IMR-90 (cell line): Measurements from ENCODE around the gene DTHD1. TPM values are rescaled to one million over a fixed set of nuclear protein-coding genes. Genes with fewer than 3 reads are reported as not detected.

Experiments used
- ATAC-seq: fragments of 200-7000 bp; cut with Tn5 transposase; 2 replicates; pipeline ENCODE4 v1.9.1; 2020; ENCODE audit warnings: low read depth, mild to moderate bottlenecking, moderate library complexity
- BruUV-seq: library from RNA; stranded (reverse); fragments of 400-500 nt; replicated peaks from 2 replicates; lab custom pipeline; 2021; lab: Mats Ljungman, UMichigan
- CTCF ChIA-PET: fragments of 300-600 bp; formaldehyde crosslinking; extraction: SDS; loops from one replicate; lab custom pipeline; 2021; ENCODE audit warnings: antibody characterized with exemption; lab: Yijun Ruan, JAX
- POLR2A ChIA-PET: fragments of 300-600 bp; sonication (Branson Sonifier 250); formaldehyde crosslinking; loops from one replicate; lab custom pipeline; 2022; ENCODE audit warnings: antibody characterized with exemption; ENCODE audit not compliant: unreplicated experiment; lab: Charles Lee
- DNase-seq: peaks from one replicate; pipeline ENCODE4 v3.0.0; 2013
- H2AFZ ChIP-seq: replicated peaks from 2 replicates; pipeline ENCODE3; 2013; ENCODE audit warnings: low read length, mild to moderate bottlenecking; ENCODE audit not compliant: poor library complexity
- H2AK5ac ChIP-seq: 2 replicates; pipeline ENCODE4 v1.6.1; 2013; ENCODE audit warnings: low read depth, low read length, inconsistent platforms
- H2AK9ac ChIP-seq: replicated peaks from 2 replicates; pipeline ENCODE3; 2013; ENCODE audit warnings: mild to moderate bottlenecking, low read depth, low read length, moderate library complexity; ENCODE audit not compliant: poor library complexity
- H2BK120ac ChIP-seq: 2 replicates; pipeline ENCODE4 v1.6.1; 2013; ENCODE audit warnings: low read depth, low read length, inconsistent platforms
- H2BK15ac ChIP-seq: 3 replicates; pipeline ENCODE4 v1.6.1; 2013; ENCODE audit warnings: low read depth, low read length, inconsistent platforms
- H2BK20ac ChIP-seq: 2 replicates; pipeline ENCODE4 v1.6.1; 2013; ENCODE audit warnings: low read depth, mild to moderate bottlenecking, inconsistent platforms, low read length, moderate library complexity
- H2BK5ac ChIP-seq: 2 replicates; pipeline ENCODE4 v1.6.1; 2013; ENCODE audit warnings: mild to moderate bottlenecking, low read depth, low read length, inconsistent platforms; ENCODE audit not compliant: poor library complexity, severe bottlenecking
- H3K14ac ChIP-seq: replicated peaks from 2 replicates; pipeline ENCODE4 v1.6.1; 2013; ENCODE audit warnings: low read depth, low read length, inconsistent platforms
- H3K18ac ChIP-seq: 2 replicates; pipeline ENCODE4 v1.6.1; 2013; ENCODE audit warnings: low read depth, low read length, control low read depth
- H3K23ac ChIP-seq: 2 replicates; pipeline ENCODE4 v1.6.1; 2013; ENCODE audit warnings: low read depth, low read length, inconsistent platforms
- H3K27ac ChIP-seq: 2 replicates; pipeline ENCODE4 v1.5.1; 2013; ENCODE audit warnings: mild to moderate bottlenecking, control low read depth, low read length; ENCODE audit not compliant: insufficient read depth
- H3K27me3 ChIP-seq: 2 replicates; pipeline ENCODE4 v1.6.1; 2013; ENCODE audit warnings: low read length; ENCODE audit not compliant: control insufficient read depth, insufficient read depth
- H3K36me3 ChIP-seq: 2 replicates; pipeline ENCODE4 v1.6.1; 2013; ENCODE audit warnings: low read length, mixed read lengths; ENCODE audit not compliant: control insufficient read depth, insufficient read depth
- H3K4ac ChIP-seq: 2 replicates; pipeline ENCODE4 v1.6.1; 2013; ENCODE audit warnings: low read depth, low read length, inconsistent platforms
- H3K4me1 ChIP-seq: 2 replicates; pipeline ENCODE4 v1.6.1; 2013; ENCODE audit warnings: low read length, mixed read lengths; ENCODE audit not compliant: control insufficient read depth, insufficient read depth
- H3K4me2 ChIP-seq: 2 replicates; pipeline ENCODE4 v1.6.1; 2013; ENCODE audit warnings: low read depth, mild to moderate bottlenecking, control low read depth, low read length, moderate library complexity
- H3K4me3 ChIP-seq: 2 replicates; pipeline ENCODE4 v1.5.1; 2013; ENCODE audit warnings: low read depth, mild to moderate bottlenecking, control low read depth, low read length, moderate library complexity; ENCODE audit not compliant: insufficient read depth
- H3K56ac ChIP-seq: 2 replicates; pipeline ENCODE4 v1.6.1; 2013; ENCODE audit warnings: low read length, inconsistent platforms; ENCODE audit not compliant: insufficient read depth; ENCODE audit errors: extremely low read depth
- H3K79me1 ChIP-seq, 2 experiments: 2 replicates each; pipeline ENCODE4 v1.6.1; 2013; ENCODE audit warnings: low read length in 2 of 2, inconsistent platforms in 1 of 2, low read depth in 1 of 2
- H3K9ac ChIP-seq: 2 replicates; pipeline ENCODE4 v1.6.1; 2013; ENCODE audit warnings: low read depth, low read length, control low read depth
- H3K9me1 ChIP-seq: 2 replicates; pipeline ENCODE4 v1.6.1; 2013; ENCODE audit warnings: low read length, inconsistent platforms; ENCODE audit not compliant: insufficient read depth
- H3K9me3 ChIP-seq: 2 replicates; pipeline ENCODE4 v1.6.1; 2013; ENCODE audit warnings: low read length; ENCODE audit not compliant: control insufficient read depth, insufficient read depth
- H4K20me1 ChIP-seq: 2 replicates; pipeline ENCODE4 v1.6.1; 2013; ENCODE audit warnings: low read length, inconsistent platforms; ENCODE audit not compliant: insufficient read depth
- H4K5ac ChIP-seq: 2 replicates; pipeline ENCODE4 v1.6.1; 2013; ENCODE audit warnings: mild to moderate bottlenecking, low read depth, low read length, control low read depth
- H4K8ac ChIP-seq, 2 experiments: 2 replicates each; pipeline ENCODE4 v1.6.1; 2013; ENCODE audit warnings: low read depth in 2 of 2, low read length in 2 of 2, control low read depth in 1 of 2, inconsistent platforms in 1 of 2
- H4K91ac ChIP-seq: 2 replicates; pipeline ENCODE4 v1.6.1; 2013; ENCODE audit warnings: low read depth, low read length, inconsistent platforms; ENCODE audit not compliant: insufficient read depth
- BHLHE40 ChIP-seq: fragments of 150-350 bp; IDR thresholded peaks from 2 replicates; pipeline ENCODE4 v1.6.1; 2016; ENCODE audit warnings: mild to moderate bottlenecking, low read depth, low read length
- CEBPB ChIP-seq: IDR thresholded peaks from 2 replicates; pipeline ENCODE4 v1.6.1; 2012; ENCODE audit warnings: low read depth, low read length, improper control_type of control experiment
- FOS ChIP-seq: fragments of 150-350 bp; IDR thresholded peaks from 2 replicates; pipeline ENCODE4 v1.6.1; 2016; ENCODE audit warnings: low read depth, low read length
- MAZ ChIP-seq: IDR thresholded peaks from 2 replicates; pipeline ENCODE4 v1.6.1; 2012; ENCODE audit warnings: low read depth, mild to moderate bottlenecking, low read length, improper control_type of control experiment, moderate library complexity, borderline replicate concordance
- POLR2A ChIP-seq: IDR thresholded peaks from 2 replicates; pipeline ENCODE4 v1.6.1; 2012; ENCODE audit warnings: mild to moderate bottlenecking, low read depth, low read length
- RCOR1 ChIP-seq: IDR thresholded peaks from 2 replicates; pipeline ENCODE4 v1.6.1; 2012; ENCODE audit warnings: mild to moderate bottlenecking, low read length, improper control_type of control experiment; ENCODE audit not compliant: insufficient replicate concordance
- SMC3 ChIP-seq: fragments of 150-350 bp; IDR thresholded peaks from 2 replicates; pipeline ENCODE4 v1.6.1; 2016; ENCODE audit warnings: low read depth, mild to moderate bottlenecking, antibody characterized with exemption, low read length, moderate library complexity
- WGBS, 2 experiments: methylation state at CpG; one replicate each; pipeline versions ENCODE4 v1.1.5 to v1.1.7; 2013; ENCODE audit warnings: missing lambda C conversion rate in 2 of 2; ENCODE audit not compliant: insufficient read length in 1 of 2; ENCODE audit errors: extremely low coverage in 2 of 2; 5-methylcytosine and 5-hydroxymethylcytosine counted together
- dilution Hi-C: fragments of 300-500 bp; cut with HindIII; formaldehyde crosslinking; loops from one replicate; pipeline ENCODE4 v1.14.3; 2018; ENCODE audit warnings: low sequenced_read_pairs; ENCODE audit not compliant: unreplicated experiment
- in situ Hi-C: fragments of 300-500 bp; cut with MboI; formaldehyde crosslinking; loops from 3 replicates; pipeline ENCODE4 v1.14.3; 2019; ENCODE audit warnings: low sequenced_read_pairs, inconsistent platforms, mixed read lengths
- intact Hi-C: fragments of 100-400 bp; cut with micrococcal nuclease; formaldehyde crosslinking; loops from 2 replicates; pipeline ENCODE4 v1.10.0; 2022
- polyA plus RNA-seq, 3 experiments: library from polyadenylated mRNA; depleted of rRNA; stranded (reverse); fragments of >200 nt; gene quantifications; 2 replicates each; pipeline ENCODE4 v1.2.3, GENCODE V29; 2012; ENCODE audit warnings: low replicate concordance in 1 of 3
- total RNA-seq: library from RNA; depleted of rRNA; stranded (reverse); fragments of >200 nt; gene quantifications from 2 replicates; pipeline ENCODE4 v1.2.3, GENCODE V29; 2012
- TF ChIP-seq, protein P1 (sequence below): fragments of 150-350 bp; IDR thresholded peaks from 2 replicates; pipeline ENCODE4 v1.6.1; 2016; ENCODE audit warnings: low read depth, mild to moderate bottlenecking, low read length, moderate library complexity, borderline replicate concordance

DTHD1 gene
- total and polyA plus RNA-seq, 2 of the 4 experiments (the other 2 are of a cell fraction) = not detected

DNA sequence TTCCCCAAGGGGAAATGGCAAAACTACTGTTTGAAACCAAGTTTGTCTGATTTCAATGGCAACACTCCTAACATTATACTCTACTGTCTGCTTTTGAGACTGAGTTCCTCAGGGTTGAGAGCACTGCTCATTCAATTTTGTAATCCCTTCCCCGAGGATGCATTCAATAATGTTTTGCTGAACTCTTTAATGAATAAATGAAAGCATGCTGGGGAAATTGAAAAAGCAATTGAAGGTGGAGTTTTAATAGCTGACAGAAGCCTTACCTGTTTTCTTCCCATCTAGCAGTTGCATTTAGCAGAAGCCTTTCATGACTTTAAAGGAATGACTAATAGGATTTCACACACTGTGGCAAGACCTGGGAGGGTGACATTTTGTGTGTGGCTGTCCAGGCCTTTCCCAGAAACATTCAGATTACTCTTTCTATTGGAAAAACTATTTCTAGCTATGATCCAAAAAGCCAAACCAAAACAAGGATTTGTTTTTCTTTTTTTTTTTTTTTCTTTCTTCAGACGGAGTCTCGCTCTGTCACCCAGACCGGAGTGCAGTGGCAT lies 45.1 kb downstream of the DTHD1 start:
- no peak overlapping the region for H2BK120ac ChIP-seq
- no peak overlapping the region for H3K4ac ChIP-seq
- H3K14ac ChIP-seq = no peak overlapping the region
- TF ChIP-seq SMC3 (no peak), CEBPB (no peak), FOS (no peak), POLR2A (no peak), RCOR1 (no peak), MAZ (no peak), BHLHE40 (no peak)
- TF ChIP-seq, protein P1, sequence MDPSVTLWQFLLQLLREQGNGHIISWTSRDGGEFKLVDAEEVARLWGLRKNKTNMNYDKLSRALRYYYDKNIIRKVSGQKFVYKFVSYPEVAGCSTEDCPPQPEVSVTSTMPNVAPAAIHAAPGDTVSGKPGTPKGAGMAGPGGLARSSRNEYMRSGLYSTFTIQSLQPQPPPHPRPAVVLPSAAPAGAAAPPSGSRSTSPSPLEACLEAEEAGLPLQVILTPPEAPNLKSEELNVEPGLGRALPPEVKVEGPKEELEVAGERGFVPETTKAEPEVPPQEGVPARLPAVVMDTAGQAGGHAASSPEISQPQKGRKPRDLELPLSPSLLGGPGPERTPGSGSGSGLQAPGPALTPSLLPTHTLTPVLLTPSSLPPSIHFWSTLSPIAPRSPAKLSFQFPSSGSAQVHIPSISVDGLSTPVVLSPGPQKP = no peak
- no peak overlapping the region for H3K18ac ChIP-seq
- ChIA-PET CTCF (no interaction called here), POLR2A (no interaction called here)
- H2AFZ ChIP-seq = no peak overlapping the region
- no peak overlapping the region for H3K4me2 ChIP-seq
- H3K56ac ChIP-seq = no peak overlapping the region
- H4K5ac ChIP-seq = no peak overlapping the region
- no peaks in the 10 kb centered on the region for H3K79me1 ChIP-seq
- BruUV-seq = no TSS peak
- H2AK9ac ChIP-seq = no peak overlapping the region
- no peaks in the 10 kb centered on the region for H3K9me1 ChIP-seq
- H3K4me3 ChIP-seq = no peak overlapping the region
- no peak overlapping the region for H4K91ac ChIP-seq
- dilution Hi-C loops = no loop called here
- in situ Hi-C loops = no loop called here
- WGBS, 2 experiments = no CpG with 5 or more reads among the region's 4 CpGs
- H4K20me1 ChIP-seq = no peaks in the 10 kb centered on the region
- H2BK20ac ChIP-seq = no peak overlapping the region
- H3K9ac ChIP-seq = no peak overlapping the region
- H2BK15ac ChIP-seq = no peak overlapping the region
- H3K23ac ChIP-seq = no peak overlapping the region
- H3K4me1 ChIP-seq = no peaks in the 10 kb centered on the region
- H4K8ac ChIP-seq = no peak overlapping the region
- no peak overlapping the region for H3K27ac ChIP-seq
- ATAC-seq (no peak), DNase-seq (no peak)
- no peaks in the 10 kb centered on the region for H3K9me3 ChIP-seq
- no peak overlapping the region for H2BK5ac ChIP-seq
- no peak overlapping the region for H2AK5ac ChIP-seq
- intact Hi-C loops = no loop called here
- no peaks in the 10 kb centered on the region for H3K27me3 ChIP-seq
- no peaks in the 10 kb centered on the region for H3K36me3 ChIP-seq
